Measurements from ENCODE around the gene SPACA6.

The SPACA6 gene

DNA sequence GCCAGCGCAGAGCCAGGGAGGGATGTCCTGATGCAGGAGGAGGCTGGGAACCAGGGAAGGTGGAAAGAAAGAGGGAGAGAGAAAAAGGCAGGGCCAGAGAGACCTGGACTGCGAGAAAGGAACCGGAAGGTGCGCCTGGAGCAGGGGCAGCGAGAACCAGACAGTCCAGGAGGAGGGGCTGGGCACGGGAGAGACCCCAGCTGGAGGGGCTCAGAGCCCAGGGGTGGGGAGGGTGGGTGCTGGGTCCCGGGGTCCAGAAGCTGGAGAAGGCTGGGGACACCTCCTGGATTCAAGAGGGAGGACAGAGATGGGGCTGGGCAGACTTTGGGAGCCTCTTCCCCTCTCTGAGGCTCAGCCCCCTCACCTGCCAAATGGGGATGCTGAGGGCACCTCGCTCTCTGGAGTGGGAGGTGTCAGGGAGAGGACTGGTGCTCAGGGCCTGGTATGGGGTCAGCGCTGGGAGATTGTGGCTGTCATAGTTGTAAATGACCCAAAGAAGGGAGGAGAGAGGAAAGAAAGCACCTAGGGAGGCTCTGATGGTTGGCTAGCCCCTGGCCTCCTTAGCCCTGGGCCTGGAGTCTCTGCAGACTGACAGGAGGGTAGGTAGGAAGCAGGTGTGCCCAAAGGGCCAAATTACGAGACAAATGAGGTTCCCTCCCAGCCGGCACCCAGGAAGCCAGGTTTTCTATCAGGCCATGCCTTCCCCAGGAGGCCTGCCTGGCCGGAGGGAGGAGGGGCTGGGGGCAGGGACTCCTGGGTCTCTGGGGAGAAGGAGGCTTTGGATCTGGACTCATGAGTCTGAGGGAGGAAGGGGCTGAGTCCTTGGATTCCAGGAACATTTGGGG is 1.3 kb upstream of the SPACA6 start:
- Histone ChIP-seq H3K9me2 (replicated peaks; ENCODE audit: insufficient read depth, low read length) (no peaks in the 10 kb centered on the region), H3K4me2 (ENCODE audit: low read depth, low read length, poor library complexity, severe bottlenecking) (no peak overlapping the region), H2AFZ (ENCODE audit: low read depth, low read length, severe bottlenecking) (no peak overlapping the region), H3K27ac (ENCODE audit: low read depth, low read length) (no peak overlapping the region), H3K27me3 (ENCODE audit: low read length) (no peaks in the 10 kb centered on the region), H3K79me2 (ENCODE audit: insufficient read depth, low read length) (no peaks in the 10 kb centered on the region), H3K9me3 (ENCODE audit: insufficient read depth, low read length) (no peaks in the 10 kb centered on the region), H3K4me3 (ENCODE audit: insufficient read depth, low read length, poor library complexity, severe bottlenecking) (no peak overlapping the region), H4K20me1 (ENCODE audit: low read depth, low read length) (no peaks in the 10 kb centered on the region), H3K9ac (ENCODE audit: low read length) (no peak overlapping the region), H3F3A (ENCODE audit: insufficient read depth) (no peaks in the 10 kb centered on the region), H3K36me3 (ENCODE audit: low read length) (no peaks in the 10 kb centered on the region)
- TF ChIP-seq, protein P1, sequence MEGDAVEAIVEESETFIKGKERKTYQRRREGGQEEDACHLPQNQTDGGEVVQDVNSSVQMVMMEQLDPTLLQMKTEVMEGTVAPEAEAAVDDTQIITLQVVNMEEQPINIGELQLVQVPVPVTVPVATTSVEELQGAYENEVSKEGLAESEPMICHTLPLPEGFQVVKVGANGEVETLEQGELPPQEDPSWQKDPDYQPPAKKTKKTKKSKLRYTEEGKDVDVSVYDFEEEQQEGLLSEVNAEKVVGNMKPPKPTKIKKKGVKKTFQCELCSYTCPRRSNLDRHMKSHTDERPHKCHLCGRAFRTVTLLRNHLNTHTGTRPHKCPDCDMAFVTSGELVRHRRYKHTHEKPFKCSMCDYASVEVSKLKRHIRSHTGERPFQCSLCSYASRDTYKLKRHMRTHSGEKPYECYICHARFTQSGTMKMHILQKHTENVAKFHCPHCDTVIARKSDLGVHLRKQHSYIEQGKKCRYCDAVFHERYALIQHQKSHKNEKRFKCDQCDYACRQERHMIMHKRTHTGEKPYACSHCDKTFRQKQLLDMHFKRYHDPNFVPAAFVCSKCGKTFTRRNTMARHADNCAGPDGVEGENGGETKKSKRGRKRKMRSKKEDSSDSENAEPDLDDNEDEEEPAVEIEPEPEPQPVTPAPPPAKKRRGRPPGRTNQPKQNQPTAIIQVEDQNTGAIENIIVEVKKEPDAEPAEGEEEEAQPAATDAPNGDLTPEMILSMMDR (IDR thresholded peaks at IDR 0.05; ENCODE audit: insufficient read depth, low read length, poor library complexity, severe bottlenecking), result no peak
- TF ChIP-seq EZH2phosphoT487 (conservative IDR thresholded peaks at IDR 0.05; ENCODE audit: low read length), result no peak

DNA sequence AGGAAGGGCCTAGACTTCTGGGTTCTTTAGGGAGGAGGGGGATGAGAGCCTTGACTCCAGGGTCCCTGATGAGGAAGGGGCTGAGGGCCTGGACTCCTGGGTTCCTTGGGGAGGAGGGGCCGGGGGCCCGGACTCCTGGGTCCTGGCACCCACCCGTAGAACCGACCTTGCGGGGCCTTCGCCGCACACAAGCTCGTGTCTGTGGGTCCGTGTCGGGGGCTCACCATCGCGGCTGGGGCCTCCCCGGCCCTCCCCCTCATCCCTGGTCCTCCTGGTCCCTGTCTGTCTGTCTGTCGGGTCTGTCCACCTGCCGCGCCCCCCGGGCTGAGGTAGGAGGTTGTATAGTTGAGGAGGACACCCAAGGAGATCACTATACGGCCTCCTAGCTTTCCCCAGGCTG is 662 bp upstream of the SPACA6 start:
- Histone ChIP-seq H3K36me3 (ENCODE audit: low read length) (no peaks in the 10 kb centered on the region), H4K20me1 (ENCODE audit: low read depth, low read length) (no peaks in the 10 kb centered on the region), H3K9ac (ENCODE audit: low read length) (no peak overlapping the region), H3K79me2 (ENCODE audit: insufficient read depth, low read length) (no peaks in the 10 kb centered on the region), H3K4me2 (ENCODE audit: low read depth, low read length, poor library complexity, severe bottlenecking) (no peak overlapping the region), H2AFZ (ENCODE audit: low read depth, low read length, severe bottlenecking) (no peak overlapping the region), H3K27ac (ENCODE audit: low read depth, low read length) (no peak overlapping the region), H3K4me3 (ENCODE audit: insufficient read depth, low read length, poor library complexity, severe bottlenecking) (no peak overlapping the region), H3K27me3 (ENCODE audit: low read length) (no peaks in the 10 kb centered on the region), H3K9me2 (replicated peaks; ENCODE audit: insufficient read depth, low read length) (no peaks in the 10 kb centered on the region), H3K9me3 (ENCODE audit: insufficient read depth, low read length) (no peaks in the 10 kb centered on the region), H3F3A (ENCODE audit: insufficient read depth) (no peaks in the 10 kb centered on the region)
- no peak for TF ChIP-seq EZH2phosphoT487 (conservative IDR thresholded peaks at IDR 0.05; ENCODE audit: low read length)
- TF ChIP-seq, protein P1 (IDR thresholded peaks at IDR 0.05; ENCODE audit: insufficient read depth, low read length, poor library complexity, severe bottlenecking), result no peak

DNA sequence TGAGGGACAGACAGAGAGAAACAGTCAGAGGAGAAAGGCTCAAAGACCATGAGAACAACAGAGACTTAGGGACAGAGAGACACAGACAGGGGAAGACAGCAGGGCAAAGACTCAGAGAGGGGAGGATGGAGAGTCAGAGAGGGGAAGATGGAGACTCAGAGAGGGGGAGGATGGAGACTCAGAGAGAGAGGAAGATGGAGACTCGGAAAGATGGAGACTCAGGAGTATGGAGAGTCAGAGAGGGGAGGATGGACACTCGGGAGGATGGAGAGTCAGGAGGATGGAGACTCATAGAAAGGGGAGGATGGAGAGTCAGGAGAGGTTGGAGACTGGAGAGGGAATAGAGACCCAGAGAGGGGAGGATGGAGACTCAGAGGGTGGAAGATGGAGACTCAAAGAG is 689 bp downstream of the SPACA6 start:
- Histone ChIP-seq H3K9ac (ENCODE audit: low read length) (no peak overlapping the region), H3K9me2 (replicated peaks; ENCODE audit: insufficient read depth, low read length) (no peaks in the 10 kb centered on the region), H3K9me3 (ENCODE audit: insufficient read depth, low read length) (no peaks in the 10 kb centered on the region), H3F3A (ENCODE audit: insufficient read depth) (no peaks in the 10 kb centered on the region), H4K20me1 (ENCODE audit: low read depth, low read length) (no peaks in the 10 kb centered on the region), H3K4me3 (ENCODE audit: insufficient read depth, low read length, poor library complexity, severe bottlenecking) (no peak overlapping the region), H2AFZ (ENCODE audit: low read depth, low read length, severe bottlenecking) (no peak overlapping the region), H3K79me2 (ENCODE audit: insufficient read depth, low read length) (no peaks in the 10 kb centered on the region), H3K27ac (ENCODE audit: low read depth, low read length) (no peak overlapping the region), H3K27me3 (ENCODE audit: low read length) (no peaks in the 10 kb centered on the region), H3K4me2 (ENCODE audit: low read depth, low read length, poor library complexity, severe bottlenecking) (no peak overlapping the region), H3K36me3 (ENCODE audit: low read length) (no peaks in the 10 kb centered on the region)
- TF ChIP-seq, protein P1 (IDR thresholded peaks at IDR 0.05; ENCODE audit: insufficient read depth, low read length, poor library complexity, severe bottlenecking), result no peak
- no peak for TF ChIP-seq EZH2phosphoT487 (conservative IDR thresholded peaks at IDR 0.05; ENCODE audit: low read length)
